ENCODE data around the gene KRTAP29-1.
"Not testable (repeated sequence)": the region's sequence is repeated elsewhere in the genome, so short reads cannot be mapped to it uniquely, and the experiment has no call there.

The KRTAP29-1 gene

GRCh38 chr17:41301916-41302901, at the start of gene KRTAP29-1:
TSS of gene KRTAP29-1 (minus strand) at chr17:41302851. CDS start at chr17:41302851, 0 bp downstream.
- DNase-seq = peak; percentile 60

GRCh38 chr17:41351177-41351576, 48.5 kb upstream of the KRTAP29-1 start:
- DNase-seq = no peak

GRCh38 chr17:41350381-41350878, 47.8 kb upstream of the KRTAP29-1 start, which contains the start of gene KRT33A:
TSS of gene KRT33A (minus strand) at chr17:41350828. CDS start at chr17:41350767, 61 bp downstream.
- not testable (repeated sequence) for DNase-seq

- DNase-seq = no peak
Observed at GRCh38 chr17:41347869-41348760, 45.5 kb upstream of the KRTAP29-1 start.

GRCh38 chr17:41346421-41346820, 43.8 kb upstream of the KRTAP29-1 start:
- not testable (repeated sequence) for DNase-seq

GRCh38 chr17:41345992-41346391, 43.3 kb upstream of the KRTAP29-1 start:
- no peak for DNase-seq

- no peak for DNase-seq
Observed at GRCh38 chr17:41343029-41343428, 40.4 kb upstream of the KRTAP29-1 start.

GRCh38 chr17:41340934-41341861, 38.5 kb upstream of the KRTAP29-1 start:
- DNase-seq = no peak

- no peak for DNase-seq
Observed at GRCh38 chr17:41340494-41340893, 37.8 kb upstream of the KRTAP29-1 start.

GRCh38 chr17:41339571-41340172, 37.0 kb upstream of the KRTAP29-1 start:
- DNase-seq = no peak

GRCh38 chr17:41338961-41339485, 36.4 kb upstream of the KRTAP29-1 start:
- peak; percentile 6 for DNase-seq

- no peak for DNase-seq
Observed at GRCh38 chr17:41335747-41336146, 33.1 kb upstream of the KRTAP29-1 start.

- DNase-seq = peak; percentile 21
Observed at GRCh38 chr17:41334385-41335305, 32.0 kb upstream of the KRTAP29-1 start.

GRCh38 chr17:41333836-41334235, 31.2 kb upstream of the KRTAP29-1 start:
- DNase-seq = no peak

GRCh38 chr17:41333098-41333497, 30.4 kb upstream of the KRTAP29-1 start:
- no peak for DNase-seq

GRCh38 chr17:41332239-41332638, 29.6 kb upstream of the KRTAP29-1 start:
- DNase-seq = no peak

GRCh38 chr17:41331606-41332005, 29.0 kb upstream of the KRTAP29-1 start:
- no peak for DNase-seq

GRCh38 chr17:41329279-41329948, 26.8 kb upstream of the KRTAP29-1 start:
- peak; percentile 68 for DNase-seq

- no peak for DNase-seq
Observed at GRCh38 chr17:41328207-41328606, 25.6 kb upstream of the KRTAP29-1 start.
